8988T (cell line): ENCODE measurements around the gene EYA2.

ENCODE experiments used
- DNase-seq: peaks from one replicate; pipeline ENCODE4 v3.0.0; 2011

EYA2 gene

GRCh38 chr20:47237715-47238114, 343.1 kb downstream of the EYA2 start:
- DNase-seq, result no peak
